GM18499 (cell line): ENCODE data around the gene R3HDML.
A peak's percentile ranks its signal among the peaks of the same experiment; 100 is the strongest.
"Not testable (repeated sequence)": the region's sequence is repeated elsewhere in the genome, so short reads cannot be mapped to it uniquely, and the experiment has no call there.

Experiments used
- ATAC-seq: cut with Tn5 transposase; IDR thresholded peaks from one replicate; pipeline ENCODE4 v1.9.1; 2021; ENCODE audit warnings: moderate number of reproducible peaks; ENCODE audit not compliant: insufficient read depth, unreplicated experiment

R3HDML gene, protein sequence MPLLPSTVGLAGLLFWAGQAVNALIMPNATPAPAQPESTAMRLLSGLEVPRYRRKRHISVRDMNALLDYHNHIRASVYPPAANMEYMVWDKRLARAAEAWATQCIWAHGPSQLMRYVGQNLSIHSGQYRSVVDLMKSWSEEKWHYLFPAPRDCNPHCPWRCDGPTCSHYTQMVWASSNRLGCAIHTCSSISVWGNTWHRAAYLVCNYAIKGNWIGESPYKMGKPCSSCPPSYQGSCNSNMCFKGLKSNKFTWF

DNA sequence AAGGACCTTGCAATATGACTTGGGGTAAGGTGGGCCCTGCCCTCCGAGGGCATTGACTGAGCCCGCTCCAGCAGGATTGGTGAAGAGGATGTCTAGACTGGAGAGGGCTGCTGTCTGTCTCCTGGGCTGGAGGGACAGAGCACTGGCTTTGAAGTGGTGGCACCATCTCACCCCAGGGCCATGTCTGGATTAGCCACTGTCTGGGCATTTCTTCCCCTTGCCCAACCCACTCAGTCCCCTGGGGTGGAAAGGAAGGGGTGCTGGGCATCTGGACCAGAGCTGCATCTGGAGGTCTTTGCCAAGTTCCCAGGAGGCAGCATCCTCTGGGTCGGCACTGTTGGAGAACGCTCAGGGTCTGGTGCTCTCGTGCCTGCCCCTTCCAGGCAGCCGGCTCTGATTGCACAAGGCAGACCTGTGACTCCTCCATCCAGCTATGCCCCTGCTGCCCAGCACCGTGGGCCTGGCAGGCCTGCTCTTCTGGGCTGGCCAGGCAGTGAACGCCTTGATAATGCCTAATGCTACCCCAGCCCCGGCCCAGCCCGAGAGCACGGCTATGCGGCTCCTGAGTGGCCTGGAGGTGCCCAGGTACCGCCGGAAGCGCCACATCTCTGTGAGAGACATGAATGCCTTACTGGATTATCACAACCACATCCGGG lies at the start of gene R3HDML:
Gene R3HDML (plus strand): TSS at position 319 of the 656 bp plus-strand sequence. CDS start 115 bp downstream, at position 434.
- no peak for ATAC-seq

DNA sequence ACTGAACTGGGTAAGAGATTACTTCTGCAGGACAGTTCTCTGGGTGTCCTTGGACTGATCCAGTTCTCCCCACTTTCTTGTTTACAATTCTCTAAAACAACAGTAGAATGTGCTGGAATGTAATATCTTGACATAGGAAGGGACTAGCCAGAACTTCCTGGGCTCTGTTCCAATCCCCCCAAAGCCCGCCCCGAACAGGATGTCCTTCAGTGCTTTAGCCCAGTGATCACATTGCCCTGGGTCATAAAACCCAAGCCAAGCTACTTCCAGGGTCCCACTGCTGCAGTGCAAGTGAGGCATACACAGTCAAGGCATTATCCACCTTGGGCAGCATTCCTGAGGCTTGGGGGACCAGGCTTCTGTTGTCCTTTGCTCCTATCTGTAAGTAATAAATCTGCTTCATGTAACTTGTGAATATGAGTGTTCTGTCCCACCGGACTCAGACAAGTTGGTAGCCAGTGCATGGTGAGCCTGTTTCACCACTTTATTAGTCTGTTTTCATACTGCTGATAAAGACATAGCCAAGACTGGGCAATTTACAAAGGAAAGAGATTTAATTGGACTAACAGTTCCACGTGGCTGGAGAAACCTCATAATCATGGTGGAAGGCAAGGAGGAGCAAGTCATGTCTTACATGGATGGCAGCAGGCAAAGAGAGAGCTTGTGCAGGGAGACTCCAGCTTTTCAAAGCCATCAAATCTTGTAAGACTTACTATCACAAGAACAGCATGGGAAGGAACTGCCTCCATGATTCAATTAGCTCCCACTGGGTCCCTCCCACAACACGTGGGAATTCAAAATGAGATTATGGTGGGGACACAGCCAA lies 49.4 kb upstream of the R3HDML start:
- no peak for ATAC-seq

DNA sequence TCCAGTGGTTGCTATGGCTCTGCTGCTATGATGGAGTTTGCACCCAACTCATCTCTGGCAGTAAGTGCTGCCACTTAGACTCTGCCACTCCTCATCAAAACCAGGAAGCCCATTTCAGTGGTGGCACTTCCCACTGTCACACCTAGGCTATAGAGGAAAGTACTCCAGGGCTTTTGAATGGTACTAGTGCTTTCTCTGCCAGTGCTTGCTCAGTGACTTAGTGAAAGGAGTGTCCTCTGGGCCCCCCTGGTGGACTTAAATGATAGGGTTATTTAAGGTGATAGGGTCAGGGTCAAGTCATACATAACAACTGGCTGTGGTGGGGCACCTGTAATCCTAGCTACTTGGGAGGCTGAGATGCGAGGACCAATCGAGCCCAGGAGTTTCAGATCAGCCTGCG lies 48.6 kb upstream of the R3HDML start:
- no peak for ATAC-seq

DNA sequence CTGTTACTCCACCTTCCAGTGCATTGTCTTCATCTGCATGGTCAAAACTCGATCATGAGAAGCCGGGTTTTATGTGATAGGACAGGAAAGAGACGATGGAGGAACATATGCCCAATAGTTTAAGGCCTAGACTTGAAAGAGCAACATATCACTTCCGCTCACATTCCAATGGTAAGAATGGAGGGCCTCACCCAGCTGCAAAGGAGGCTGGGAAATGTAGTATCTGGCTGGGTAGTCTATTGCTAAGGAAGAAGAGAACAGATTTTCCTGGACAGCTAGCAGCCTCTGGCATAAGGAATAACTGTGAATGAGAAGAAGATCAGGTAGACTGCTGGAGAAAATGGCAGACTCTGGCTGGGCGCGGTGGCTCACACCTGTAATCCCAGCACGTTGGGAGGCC lies 45.1 kb upstream of the R3HDML start:
- ATAC-seq: no peak

DNA sequence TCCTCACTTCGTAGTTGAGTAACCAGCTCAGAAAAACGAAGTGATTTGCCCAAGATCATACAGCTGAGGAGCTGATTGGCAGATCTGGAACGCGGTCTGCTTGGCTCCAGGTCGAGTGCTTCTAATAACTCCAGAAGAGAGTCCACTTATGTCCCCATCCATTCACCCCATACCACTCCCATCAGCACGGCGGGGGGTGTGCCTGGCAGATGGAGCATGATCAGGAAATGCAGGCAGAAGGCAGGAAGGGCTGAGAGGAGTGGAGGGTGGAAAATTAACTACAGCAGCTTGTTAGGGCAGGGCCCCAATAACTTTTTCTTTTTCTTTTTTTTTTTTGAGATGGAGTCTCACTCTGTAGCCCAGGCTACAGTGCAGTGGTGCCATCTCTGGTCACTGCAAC lies 40.8 kb upstream of the R3HDML start:
- ATAC-seq: no peak

DNA sequence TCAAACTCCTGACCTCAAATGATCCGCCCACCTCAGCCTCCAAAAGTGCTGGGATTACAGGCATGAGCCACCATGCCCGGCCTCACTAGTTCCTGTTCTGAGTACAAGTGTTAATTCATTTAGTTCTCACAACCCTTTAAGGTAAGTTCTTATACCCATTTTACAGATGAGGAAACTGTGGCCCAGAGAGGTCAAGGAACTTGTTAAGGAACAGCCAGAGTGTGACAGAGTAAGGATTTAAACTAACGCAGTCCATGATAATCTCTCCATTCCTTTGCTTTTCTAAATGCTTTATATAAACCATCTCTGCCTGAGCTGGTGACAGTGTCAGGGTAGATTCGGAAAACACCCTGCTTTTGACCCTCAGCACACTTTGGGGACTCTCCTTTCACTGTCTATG lies 39.1 kb upstream of the R3HDML start:
- ATAC-seq: no peak

DNA sequence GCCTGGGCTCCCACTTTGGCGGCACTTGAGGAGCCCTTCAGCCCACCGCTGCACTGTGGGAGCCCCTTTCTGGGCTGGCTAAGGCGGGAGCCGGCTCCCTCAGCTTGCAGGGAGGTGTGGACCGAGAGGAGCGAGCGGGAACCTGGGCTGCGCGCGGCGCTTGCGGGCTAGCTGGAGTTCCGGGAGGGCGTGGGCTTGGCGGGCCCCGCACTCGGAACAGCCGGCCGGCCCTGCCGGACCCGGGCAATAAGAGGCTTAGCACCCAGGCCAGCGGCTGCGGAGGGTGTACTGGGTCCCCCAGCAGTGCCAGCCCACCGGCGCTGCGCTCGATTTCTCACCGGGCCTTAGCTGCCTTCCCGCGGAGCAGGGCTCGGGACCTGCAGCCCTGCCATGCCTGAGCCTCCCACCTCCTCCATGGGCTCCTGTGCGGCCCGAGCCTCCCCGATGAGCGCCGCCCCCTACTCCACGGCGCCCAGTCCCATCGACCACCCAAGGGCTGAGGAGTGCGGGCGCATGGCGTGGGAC lies 37.8 kb upstream of the R3HDML start:
- not testable (repeated sequence) for ATAC-seq

DNA sequence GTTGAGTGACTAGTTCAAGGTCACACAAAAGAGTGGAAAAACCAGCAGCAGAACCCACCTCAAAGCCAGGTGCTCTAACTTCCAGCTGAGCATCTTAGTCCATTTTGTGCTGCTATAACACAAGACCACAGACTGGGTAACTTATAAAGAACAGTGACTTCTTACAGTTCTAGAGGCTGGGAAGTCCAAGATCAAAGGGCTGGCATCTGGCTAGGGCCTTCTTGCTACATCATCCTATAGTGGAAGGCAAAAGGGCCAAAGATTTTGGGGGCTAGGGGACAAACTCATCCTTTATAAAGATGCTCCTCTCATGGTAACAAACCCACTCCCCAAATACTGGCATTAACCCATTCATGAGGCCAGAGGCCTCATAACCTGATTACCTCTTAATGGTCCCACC lies 35.6 kb upstream of the R3HDML start:
- no peak for ATAC-seq

DNA sequence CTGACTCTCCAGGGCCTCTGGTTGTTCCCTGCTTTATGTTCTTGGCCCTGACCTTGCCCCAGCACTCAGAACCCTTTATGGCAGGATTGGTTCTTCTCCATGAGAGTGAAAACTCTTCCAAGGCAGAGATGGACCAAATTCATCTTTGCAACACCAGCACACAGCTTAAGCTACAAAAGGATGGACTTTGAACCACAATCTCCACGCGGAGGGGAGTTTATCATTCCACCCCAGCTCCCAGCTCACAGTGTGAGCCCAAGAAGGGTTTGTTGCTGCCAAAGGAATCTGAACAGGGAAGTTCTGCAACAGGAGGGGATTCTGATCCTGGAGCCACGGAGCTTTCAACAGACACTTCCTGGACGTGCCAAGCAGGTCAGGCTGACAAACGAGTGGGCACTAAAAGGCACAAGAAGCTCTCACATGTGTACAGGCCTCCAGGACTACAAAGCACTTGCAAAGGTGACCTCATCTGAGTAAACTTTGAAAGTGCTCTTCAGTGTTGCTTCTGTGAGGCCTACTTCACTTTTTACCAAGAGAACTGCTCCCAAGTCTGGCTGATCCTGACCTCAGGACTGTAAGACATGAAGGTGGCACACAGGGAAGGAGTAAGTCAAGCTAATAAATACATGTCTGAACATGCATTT lies 34.7 kb upstream of the R3HDML start:
- ATAC-seq: no peak

DNA sequence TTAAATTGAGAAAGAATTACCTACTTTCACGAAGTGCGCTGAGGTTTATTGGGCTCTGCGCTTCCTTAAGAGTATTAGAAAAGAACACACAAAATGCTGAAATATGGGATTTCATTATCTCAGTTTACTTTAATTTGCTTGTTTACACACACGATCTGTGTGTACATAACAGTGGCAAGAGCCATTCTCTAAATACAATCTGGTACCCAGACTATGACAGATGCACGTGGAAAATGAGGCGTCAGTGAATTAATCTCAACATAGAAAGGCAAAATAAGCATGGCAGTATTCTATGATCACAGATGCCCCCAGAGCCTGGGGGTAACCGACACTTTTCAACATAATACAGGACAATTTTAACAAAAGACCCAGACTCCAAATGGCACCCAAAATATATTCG lies 34.1 kb upstream of the R3HDML start:
- no peak for ATAC-seq

DNA sequence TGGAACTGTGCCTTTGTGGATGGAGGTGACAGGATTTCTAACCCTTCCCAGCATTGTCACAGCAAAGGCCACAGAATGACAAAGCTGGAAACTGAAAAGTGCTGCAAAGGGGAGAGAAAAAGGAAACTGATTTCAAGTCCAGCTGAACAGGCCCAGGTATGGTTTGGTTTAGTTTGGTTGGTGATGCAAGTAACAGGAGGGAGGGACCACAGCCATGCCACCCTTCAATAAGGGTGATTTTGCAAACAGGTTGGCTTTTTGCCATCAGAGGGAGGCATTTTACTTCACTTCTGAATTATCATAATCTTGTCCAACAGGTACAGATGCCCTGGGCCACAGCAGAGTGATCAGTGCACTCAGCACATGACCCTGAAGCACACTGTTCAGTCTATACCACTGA lies 32.5 kb upstream of the R3HDML start:
- ATAC-seq: no peak

DNA sequence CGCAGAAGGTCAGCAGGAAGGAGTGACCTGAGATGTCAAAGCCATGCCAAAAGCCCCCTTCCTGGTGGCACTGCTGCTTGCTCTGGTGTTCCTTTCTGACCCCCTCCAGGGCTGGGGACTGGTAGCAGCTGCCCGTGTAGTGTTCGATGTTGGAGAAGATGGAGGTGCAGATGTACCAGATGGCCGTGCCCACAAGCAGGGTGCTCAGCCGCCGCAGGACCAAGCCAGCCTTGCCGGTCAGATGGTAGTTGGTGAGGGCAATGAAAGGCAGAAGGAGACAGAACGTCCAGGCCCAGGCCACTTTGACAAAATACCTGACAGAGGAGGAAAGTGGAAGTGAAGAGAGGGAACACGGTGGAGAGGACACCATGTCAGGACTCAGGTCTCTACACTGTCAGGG lies 29.9 kb upstream of the R3HDML start:
- ATAC-seq: no peak

DNA sequence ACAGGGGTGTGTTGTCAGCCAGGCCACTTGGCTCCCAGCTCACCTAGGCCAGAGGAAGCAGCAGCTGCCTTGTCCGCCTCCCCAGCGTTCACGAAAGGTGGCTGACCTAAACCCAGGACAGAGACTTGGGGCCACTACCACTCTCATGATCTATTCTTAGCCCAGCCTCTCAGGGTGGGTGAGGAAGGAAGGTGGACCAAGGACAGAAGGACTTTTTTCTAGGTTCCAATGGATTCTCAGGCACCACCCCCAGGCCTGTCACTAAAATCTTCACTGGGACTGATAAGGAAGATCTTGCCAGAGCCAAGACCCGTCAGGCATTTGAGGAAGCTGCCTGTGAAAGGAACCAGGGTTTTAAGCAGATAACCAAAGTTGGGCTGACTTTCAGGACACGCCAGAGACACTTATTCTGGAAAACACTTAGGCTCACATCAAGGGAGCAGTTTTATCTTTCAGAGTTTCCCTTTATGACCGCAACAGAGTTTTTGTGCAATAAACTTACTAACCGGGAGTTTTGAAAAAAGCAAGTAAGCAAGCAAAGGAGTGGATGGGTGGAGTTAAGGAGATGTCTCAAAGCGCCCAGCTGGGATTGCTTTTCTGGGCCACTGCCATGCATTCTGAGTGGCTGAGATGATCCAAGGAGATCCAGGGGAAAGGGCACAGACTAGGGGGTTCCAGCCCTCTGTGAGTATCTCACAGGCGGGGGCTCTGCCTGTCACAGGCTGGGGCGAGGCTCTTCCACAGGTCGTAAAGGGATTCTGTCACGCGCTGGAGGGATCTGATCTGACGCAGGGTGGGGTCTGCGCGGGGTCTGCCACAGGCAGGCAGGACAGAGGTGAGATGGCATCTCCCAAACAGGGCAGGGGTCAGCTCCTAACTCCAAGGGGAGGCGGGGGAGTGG lies 26.8 kb upstream of the R3HDML start:
- ATAC-seq: no peak

DNA sequence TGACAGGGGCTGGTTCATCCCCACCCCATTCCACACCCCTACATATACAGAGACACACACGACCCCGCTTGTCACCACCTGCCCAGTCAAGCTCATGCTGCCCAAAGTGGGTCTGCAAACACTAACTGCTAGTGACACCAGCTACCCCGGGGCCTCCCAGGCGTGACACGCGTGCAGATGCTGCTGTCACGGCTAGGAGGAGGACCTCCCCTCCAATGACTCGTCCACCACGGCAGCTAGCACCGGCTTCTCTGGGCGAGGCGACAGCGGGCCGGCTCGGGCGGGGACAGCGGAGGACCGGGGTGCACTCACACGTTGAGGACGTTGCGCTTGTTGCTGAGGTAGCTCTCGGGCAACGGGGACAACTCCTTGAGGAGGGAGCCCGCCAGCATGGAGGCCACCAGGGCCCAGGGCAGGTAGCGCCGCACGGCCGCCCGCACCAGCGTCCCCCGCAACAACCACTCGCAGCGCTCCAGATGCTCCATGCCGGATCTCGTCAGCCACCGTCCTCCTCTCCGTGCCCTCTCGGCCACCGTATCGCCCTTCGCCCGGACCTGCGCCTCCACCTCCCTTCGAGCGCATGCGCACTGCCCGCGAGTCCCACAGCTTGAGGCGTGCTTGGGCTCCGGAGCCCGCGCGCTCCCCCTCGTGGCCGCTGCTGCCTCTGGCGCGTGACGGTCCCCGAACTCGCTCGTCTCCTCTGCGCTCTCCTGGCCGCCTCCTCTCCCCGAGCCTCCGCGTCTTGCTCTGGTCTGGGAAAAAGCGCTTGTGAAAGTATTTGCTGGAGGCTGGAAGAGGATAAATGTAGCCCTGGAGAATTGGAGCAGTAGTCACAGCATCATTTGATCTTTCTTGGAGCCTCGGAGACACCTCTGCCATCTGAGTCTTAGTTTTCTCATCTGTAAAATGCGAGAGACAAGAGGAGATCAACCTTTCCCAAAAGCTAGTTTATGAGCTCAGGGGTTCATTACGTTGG lies 25.9 kb upstream of the R3HDML start, which contains the start of gene FITM2:
Gene FITM2 (minus strand): TSS at position 539 of the 976 bp plus-strand sequence. CDS start 54 bp downstream, at position 485.
- peak; percentile 68 for ATAC-seq

DNA sequence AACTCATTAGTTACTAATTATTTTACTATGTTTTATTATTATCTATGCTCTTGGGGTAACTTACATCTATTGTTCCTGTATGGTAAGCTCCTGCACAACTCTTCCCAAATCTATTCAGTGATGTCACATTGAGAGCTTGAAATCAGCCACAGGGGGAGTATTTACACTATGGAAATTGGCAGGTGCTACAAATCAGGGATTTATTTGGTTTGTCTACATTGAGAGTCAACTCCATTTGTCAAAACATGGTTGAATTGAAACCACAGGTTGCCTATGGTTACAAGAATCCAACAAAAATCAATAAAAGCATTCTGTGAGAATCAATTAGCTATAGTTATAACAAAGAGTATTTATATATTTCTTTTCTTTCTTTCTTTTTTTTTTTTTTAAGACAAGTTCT lies 22.0 kb upstream of the R3HDML start:
- ATAC-seq: no peak

DNA sequence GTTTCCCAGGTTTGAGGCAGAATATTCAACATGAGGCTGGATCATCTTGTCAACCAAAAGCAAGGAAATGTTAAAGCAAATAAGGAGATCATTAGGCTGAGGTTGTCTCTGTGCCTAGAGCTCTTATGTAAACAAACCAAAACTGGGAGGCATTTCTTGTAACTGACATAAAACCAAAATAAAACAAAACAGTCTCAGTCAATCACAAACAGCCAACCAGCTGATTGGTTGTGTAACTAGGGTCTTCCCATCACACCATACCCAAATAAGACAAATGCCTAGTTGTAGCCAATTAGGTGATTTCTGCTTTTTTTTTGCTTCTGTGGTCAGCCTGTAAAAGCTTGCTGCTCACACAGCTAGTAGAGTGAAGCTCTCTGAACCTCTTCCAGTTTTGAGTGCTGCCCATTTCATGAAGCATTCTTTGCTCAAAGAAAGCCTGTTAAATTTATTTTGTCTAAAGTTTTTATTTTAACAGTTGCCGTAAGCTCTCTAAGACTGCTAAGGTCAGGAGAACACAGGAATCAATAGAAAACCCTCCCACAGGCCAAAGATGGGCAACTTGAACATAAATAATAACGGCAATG lies 16.9 kb upstream of the R3HDML start:
- no peak for ATAC-seq

DNA sequence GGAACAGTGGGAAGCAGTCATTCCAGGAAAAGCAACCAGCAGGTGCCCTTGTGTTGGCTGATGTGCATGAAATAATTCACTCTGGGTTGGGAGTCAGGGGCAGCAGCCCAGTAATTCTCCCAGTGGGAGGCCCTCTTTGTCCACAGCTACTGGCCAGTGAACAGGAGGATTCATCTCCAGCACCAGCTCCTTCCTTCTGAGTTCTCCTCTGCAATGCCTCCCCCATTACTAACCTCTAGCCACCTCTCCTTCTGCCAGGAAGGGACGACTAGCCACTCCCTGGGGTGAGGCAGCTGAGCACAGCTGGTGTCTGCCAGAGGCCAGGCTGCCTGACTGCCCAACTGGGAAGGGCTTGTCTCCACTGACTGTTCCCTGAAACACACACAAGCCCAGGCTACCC lies 12.5 kb upstream of the R3HDML start:
- no peak for ATAC-seq
